ES-I3 (cell line): ENCODE measurements around the gene DOCK10.
"Not testable (repeated sequence)": the region's sequence is repeated elsewhere in the genome, so short reads cannot be mapped to it uniquely, and the experiment has no call there.

Source experiments
- H3K36me3 ChIP-seq: 2 replicates; pipeline ENCODE4 v1.6.1; 2013; ENCODE audit warnings: mild to moderate bottlenecking, low read length, control low read depth, moderate library complexity; ENCODE audit not compliant: insufficient read depth
- H3K4me1 ChIP-seq: 2 replicates; pipeline ENCODE4 v1.6.1; 2013; ENCODE audit warnings: mild to moderate bottlenecking, control low read depth, low read length; ENCODE audit not compliant: insufficient read depth
- H3K9ac ChIP-seq: 2 replicates; pipeline ENCODE4 v1.6.1; 2013; ENCODE audit warnings: low read depth, mild to moderate bottlenecking, low read length, moderate library complexity
- H3K9me3 ChIP-seq: 2 replicates; pipeline ENCODE4 v1.6.1; 2013; ENCODE audit warnings: mild to moderate bottlenecking, low read length, moderate library complexity; ENCODE audit not compliant: control insufficient read depth, insufficient read depth

The DOCK10 gene

DNA sequence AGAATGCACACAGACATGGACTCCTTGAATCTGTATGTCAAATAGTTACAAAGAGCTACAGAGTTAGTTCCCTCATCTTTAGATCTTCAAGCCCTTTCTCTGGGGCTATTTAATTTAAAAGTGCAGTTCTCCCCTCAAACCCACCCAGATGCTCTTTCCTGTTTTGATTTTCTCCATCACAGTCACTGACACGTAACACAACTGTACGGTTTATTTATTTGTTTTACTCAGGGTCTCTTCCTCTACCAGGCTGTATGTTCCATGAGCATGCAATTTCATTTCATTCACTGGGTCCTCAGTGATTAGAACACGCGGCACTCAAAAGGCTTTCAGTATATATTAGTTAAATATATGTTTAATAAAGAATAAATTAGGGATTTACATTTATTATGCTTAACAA, 94.7 kb downstream of the DOCK10 start:
- no peak overlapping the region for H3K9ac ChIP-seq

DNA sequence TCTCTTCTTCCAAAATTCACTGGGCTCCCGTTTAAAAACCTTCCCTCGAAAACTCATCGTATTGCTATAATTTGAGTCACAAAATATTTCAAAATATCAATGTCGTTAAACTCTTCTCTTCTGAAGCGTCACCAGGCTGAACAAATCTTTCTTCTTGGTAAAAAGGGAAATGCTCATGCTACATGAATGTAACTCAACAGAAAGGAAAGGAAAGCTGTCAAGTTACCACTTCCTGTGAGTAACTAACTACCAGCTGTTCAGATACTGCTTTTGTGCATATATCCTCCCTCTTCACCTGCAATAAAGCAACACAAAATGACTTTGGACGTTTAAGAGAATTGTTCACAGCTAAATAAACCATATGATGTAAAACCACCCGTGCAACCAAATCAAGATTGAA, 95.4 kb downstream of the DOCK10 start:
- H3K36me3 ChIP-seq, result no peaks in the 10 kb centered on the region
- no peak overlapping the region for H3K9ac ChIP-seq
- H3K9me3 ChIP-seq, result no peaks in the 10 kb centered on the region
- peaks cover 5% of the 10 kb centered on the region; the same call in 1 of the 2 replicates for H3K4me1 ChIP-seq

More for the DNA sequence above, 94.7 kb downstream of the DOCK10 start:
- no peaks in the 10 kb centered on the region for H3K36me3 ChIP-seq
- no peaks in the 10 kb centered on the region for H3K9me3 ChIP-seq
- H3K4me1 ChIP-seq, result no peaks in the 10 kb centered on the region

DNA sequence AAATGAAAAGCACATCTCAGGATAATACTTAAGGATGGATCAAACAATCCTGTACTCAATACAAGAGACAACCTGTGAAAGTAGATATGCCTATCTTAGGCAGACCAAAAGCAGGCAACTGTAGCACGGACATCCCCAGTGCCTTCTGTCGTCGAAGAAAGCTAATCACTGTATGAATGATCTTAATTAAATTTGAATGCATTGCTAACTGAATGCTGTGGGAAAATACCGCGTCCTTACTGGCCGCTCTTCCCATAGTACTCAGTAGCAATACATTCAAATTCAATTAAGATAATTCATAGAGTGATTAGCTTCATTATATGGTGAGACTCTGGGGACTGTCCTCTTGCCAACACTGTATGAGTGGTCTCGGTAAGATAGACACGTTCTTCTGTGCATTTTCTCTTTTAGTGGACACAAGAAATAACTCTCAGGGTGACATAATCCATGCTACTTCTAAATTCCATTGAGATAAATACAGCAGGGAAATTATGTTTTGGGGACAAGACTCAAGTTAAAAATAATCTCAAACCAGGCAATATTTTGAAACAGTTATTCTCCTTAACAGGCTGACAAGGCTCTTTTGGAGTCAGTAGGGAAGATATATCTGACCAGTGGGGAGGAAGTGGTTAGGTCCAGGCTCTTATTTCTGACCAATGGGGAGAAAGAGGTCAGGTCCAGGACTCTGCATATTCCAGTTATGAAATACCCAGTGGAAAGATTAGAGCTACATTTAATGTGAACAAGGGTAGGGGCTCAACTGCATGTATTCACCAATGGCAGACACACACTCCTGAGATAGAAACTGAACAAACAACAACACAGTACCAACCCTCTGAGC, 97.3 kb downstream of the DOCK10 start:
- Histone ChIP-seq H3K9ac (no peak overlapping the region), H3K9me3 (no peaks in the 10 kb centered on the region), H3K36me3 (no peaks in the 10 kb centered on the region), H3K4me1 (peaks cover 6% of the 10 kb centered on the region; the same call in 1 of the 2 replicates)

DNA sequence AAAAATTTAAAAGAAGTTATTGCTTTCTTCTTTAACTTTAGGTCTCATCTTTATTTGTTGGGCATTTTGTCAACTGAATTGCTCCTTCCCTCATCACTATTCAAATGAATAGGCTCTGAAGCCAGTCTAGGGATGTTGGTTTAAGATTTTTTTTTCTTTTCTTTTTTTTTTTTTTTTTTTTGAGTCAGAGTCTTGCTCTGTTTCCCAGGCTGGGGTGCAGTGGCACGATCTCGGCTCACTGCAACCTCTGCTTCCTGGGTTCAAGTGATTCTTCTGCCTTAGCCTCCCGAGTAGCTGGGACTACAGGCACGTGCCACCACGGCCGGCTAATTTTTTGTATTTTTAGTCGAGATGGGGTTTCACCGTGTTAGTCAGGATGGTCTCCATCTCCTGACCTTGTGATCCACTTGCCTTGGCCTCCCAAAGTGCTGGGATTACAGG, 98.6 kb downstream of the DOCK10 start:
- H3K4me1 ChIP-seq, H3K9ac ChIP-seq, H3K36me3 ChIP-seq, H3K9me3 ChIP-seq: not testable (repeated sequence)

DNA sequence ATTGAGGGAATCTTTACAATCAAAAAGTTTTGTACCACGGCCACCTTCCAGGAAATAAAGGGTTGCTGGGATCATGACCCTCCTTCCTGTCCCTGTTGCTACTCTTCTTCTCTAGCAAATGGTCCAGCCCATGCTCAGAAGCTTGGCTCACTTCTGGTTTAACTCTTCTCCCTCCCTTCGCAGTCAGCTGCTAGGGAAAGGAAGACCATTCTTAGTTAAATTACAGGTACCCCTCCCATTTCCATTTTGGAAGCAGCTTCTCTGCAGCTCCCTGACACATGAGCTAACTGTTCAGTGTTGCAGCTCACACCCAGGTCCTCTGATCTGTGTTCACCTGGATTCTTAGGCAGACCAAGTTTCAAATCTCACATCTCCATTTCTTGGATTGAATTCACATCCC, 100.3 kb downstream of the DOCK10 start:
- peaks cover 12% of the 10 kb centered on the region for H3K4me1 ChIP-seq
- no peaks in the 10 kb centered on the region for H3K36me3 ChIP-seq
- H3K9ac ChIP-seq, result no peak overlapping the region
- no peaks in the 10 kb centered on the region for H3K9me3 ChIP-seq

DNA sequence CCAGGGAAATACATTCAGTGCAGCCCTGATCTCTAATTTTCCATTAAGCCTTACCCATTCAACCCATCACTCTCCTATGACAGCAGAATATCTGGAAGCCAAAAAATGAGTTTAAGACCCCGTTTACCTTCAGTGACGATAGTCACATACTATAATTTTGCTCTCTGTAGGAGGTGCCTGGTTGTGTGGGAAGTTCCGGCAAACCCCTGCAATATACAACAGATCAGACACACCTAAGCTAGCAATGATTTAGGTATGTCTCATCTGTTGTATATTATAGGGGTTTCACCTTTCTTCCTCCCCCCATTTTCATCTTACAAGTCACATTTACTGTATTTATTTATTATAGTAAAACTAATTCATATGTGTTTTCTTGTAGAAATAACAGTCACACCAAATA, 101.7 kb downstream of the DOCK10 start:
- H3K4me1 ChIP-seq, result peaks cover 12% of the 10 kb centered on the region
- H3K9ac ChIP-seq, result no peak overlapping the region
- no peaks in the 10 kb centered on the region for H3K9me3 ChIP-seq
- no peaks in the 10 kb centered on the region for H3K36me3 ChIP-seq

DNA sequence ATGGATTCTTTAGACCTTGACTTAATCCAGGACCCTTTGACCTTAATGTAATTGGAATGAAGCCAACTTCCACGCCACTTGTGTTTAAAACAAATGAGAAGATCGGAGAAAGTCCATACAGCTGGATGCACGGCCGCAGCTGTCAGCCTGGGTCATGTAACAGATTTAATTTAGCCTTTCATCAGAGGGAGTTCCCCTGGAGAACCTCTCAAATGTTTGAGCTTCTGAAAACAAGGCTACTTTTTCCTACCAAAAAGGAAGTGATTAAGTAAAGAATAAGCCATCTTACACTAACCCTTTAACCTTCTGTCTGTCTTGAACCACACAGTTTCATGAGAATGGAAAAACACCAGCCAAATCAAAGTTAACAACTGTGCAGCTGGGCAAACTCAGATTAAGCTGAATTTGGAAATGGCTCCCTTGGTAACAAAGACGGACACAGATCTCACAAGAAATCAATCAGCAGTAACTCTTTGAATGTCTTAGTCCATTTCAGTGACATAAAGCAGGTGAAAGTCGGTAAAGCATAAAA, 103.6 kb downstream of the DOCK10 start:
- H3K4me1 ChIP-seq, result peaks cover 20% of the 10 kb centered on the region
- H3K9me3 ChIP-seq, result no peaks in the 10 kb centered on the region
- no peaks in the 10 kb centered on the region for H3K36me3 ChIP-seq

DNA sequence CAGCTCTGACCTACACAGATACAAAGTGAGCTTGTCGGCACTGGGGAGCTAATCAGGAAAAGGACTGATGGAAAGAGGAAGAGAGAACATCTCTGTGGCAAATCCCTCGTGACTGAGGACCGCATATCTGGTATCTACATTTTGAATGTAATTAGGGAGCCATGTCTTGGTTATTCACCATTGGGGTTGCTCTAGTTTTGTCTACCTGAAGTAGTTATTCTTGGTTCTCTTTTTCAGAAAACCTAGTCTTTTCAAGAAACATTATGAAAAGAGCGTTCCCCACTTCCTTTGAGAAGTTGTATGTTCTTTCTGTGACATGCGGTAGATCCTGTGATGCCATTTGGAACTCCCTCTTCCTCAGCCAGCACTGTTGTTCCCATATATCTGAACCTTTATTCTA, 104.4 kb downstream of the DOCK10 start:
- H3K9ac ChIP-seq, result no peak overlapping the region
- peaks cover 20% of the 10 kb centered on the region for H3K4me1 ChIP-seq
- no peaks in the 10 kb centered on the region for H3K36me3 ChIP-seq

More for the DNA sequence above, 103.6 kb downstream of the DOCK10 start:
- H3K9ac ChIP-seq, result no peak overlapping the region

DNA sequence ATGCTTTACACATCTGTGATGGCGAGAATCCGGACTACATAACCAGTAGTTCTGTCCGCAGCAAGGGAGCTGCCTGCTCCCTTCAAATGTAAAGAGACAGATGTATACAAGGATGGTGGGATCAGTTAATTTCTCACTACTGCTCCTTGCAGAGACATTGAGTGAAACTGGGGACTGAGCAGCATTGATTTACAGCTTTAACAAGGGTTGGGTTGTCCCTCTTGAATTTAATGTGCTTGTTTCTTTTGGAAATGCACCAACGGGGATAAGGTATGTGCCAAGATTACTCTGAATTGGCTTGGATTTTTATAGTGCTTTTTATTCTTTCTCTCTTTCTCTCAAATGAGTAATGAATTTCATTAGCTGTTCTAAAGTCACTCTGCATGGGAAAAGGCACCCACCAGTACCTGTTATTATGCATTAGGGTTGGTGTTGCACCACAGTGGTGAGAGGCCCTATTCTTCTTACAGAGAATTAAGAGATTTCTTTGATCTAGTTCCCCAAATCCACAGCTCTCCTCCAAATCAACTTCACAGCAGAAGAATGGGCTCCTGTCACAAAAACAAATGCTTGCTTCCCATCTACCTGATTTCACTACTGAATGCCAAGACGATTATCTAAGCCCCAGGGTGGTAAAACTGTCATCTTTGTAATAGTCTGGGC, 107.6 kb downstream of the DOCK10 start:
- Histone ChIP-seq H3K4me1 (peaks cover 14% of the 10 kb centered on the region; the same call in 1 of the 2 replicates), H3K36me3 (no peaks in the 10 kb centered on the region)

More for the DNA sequence above, 104.4 kb downstream of the DOCK10 start:
- H3K9me3 ChIP-seq, result no peaks in the 10 kb centered on the region

DNA sequence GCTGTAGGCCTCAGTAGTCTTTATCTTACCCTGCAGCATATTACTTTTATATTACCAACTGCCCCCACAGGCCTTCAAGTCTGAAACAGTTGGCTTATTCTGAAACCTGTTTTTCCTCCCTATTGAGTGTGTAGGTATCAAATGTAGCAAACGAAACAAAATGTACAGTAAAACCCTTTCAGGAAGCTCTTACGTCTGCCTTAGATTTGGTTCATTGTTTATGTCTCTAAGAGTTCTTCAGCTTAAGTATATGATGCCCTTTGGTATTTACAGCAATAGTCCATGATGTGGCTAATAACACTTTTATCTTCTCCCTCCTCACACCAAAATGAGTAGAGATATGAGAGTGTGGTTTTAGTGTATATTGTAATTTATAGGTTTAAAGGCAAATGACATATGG, 108.8 kb downstream of the DOCK10 start:
- Histone ChIP-seq H3K4me1 (peaks cover 14% of the 10 kb centered on the region; the same call in 1 of the 2 replicates), H3K9me3 (no peaks in the 10 kb centered on the region), H3K36me3 (no peaks in the 10 kb centered on the region), H3K9ac (no peak overlapping the region)

More for the DNA sequence above, 107.6 kb downstream of the DOCK10 start:
- Histone ChIP-seq H3K9ac (no peak overlapping the region), H3K9me3 (no peaks in the 10 kb centered on the region)

DNA sequence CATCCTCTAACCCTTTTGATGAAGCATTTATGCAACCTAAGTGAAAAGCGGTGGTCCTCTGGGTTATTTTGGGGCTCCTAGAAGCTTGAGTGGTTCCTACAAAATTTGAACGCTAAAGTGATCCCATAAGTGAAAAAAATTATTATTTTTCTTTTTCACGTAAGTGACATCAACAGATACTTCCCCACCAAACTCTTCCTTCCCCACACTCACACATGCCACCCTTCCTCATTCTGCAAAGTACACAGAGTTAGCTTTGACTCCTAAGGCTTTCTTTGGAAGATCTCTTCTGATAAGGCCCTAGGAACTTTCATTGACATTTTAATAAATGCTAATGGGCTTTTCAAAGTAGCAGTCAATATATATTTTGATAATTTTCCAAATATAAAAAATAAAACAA, 109.7 kb downstream of the DOCK10 start:
- Histone ChIP-seq H3K9me3 (no peaks in the 10 kb centered on the region), H3K36me3 (no peaks in the 10 kb centered on the region), H3K9ac (no peak overlapping the region), H3K4me1 (peaks cover 13% of the 10 kb centered on the region; the same call in 1 of the 2 replicates)

DNA sequence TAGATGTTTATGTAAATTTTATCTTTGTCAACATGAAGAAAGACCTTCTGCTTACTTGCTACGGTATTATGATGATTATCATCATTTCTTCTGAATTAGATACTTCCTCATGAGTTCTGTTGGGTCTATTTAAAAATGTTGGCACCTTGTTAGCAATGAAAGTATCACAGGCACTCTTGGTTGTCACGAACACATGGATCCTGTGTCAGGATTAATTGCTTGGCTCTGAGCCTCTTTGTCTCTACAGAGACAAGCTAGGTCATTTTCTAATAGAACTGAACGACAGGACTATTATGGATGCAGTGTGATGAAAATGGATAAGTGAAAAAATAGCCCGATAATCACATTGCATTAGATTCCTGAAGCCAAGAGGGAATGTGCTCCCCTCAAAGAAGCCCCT, 110.3 kb downstream of the DOCK10 start:
- H3K9ac ChIP-seq, result no peak overlapping the region
- H3K36me3 ChIP-seq, result no peaks in the 10 kb centered on the region
- peaks cover 8% of the 10 kb centered on the region; the same call in 1 of the 2 replicates for H3K4me1 ChIP-seq
- no peaks in the 10 kb centered on the region for H3K9me3 ChIP-seq

DNA sequence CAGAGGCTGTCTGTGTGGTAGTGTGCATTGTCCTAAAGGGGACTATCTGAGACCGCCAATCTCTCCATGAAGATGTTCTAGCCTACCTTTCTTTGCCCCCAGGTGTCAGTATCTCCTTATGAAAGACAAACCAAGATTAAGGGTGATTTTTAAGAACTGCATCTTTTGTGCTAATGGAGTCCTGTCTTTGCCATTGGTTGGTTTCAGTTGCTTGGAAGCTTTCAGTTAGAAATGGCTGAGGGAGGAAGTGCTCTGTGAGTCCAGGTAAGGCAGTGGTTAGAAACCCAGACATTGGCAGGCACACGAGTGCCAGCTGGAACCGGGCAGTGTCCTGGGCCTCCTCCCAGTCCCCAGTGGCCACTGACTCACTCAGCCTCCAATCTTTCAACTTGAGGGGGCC, 111.3 kb downstream of the DOCK10 start:
- Histone ChIP-seq H3K4me1 (peaks cover 8% of the 10 kb centered on the region; the same call in 1 of the 2 replicates), H3K9ac (no peak overlapping the region), H3K9me3 (no peaks in the 10 kb centered on the region), H3K36me3 (no peaks in the 10 kb centered on the region)

DNA sequence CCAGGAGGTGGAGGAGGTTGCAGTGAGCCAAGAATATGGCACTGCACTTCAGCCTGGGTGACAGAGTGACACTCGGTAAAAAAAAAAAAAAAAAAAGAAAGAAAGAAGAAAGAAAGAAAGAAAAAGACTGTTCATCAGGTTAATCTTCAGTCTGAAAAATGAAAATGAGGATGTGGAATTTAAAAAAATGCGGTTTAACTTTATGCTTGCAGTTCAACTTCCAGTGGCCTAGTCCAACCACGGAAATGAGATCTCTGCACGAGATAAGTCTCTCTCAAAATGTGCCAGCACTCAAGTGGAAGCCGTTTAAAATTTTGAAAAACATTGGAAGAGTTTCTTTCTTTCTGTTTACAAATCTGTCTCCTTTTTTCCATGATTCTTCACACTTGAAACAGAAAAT, 112.1 kb downstream of the DOCK10 start:
- no peaks in the 10 kb centered on the region for H3K36me3 ChIP-seq
- H3K4me1 ChIP-seq, result peaks cover 3% of the 10 kb centered on the region; the same call in 1 of the 2 replicates
- no peaks in the 10 kb centered on the region for H3K9me3 ChIP-seq
- no peak overlapping the region for H3K9ac ChIP-seq
